SK-N-SH (cell line): ENCODE measurements around the gene BOC. TPM values are rescaled to one million over a fixed set of nuclear protein-coding genes. Genes with fewer than 3 reads are reported as not detected.

ENCODE experiments used
- CTCF ChIA-PET: fragments of 300-600, 350-600 bp; formaldehyde crosslinking; extraction: SDS; loops from one replicate; lab custom pipeline; 2021; lab: Yijun Ruan, JAX
- POLR2A ChIA-PET: fragments of 350-600 bp; sonication (Branson Sonifier 250); formaldehyde crosslinking; extraction: SDS; loops from one replicate; lab custom pipeline; 2020; ENCODE audit warnings: antibody characterized with exemption, inconsistent platforms; lab: Yijun Ruan, JAX
- DNase-seq: peaks from one replicate; pipeline ENCODE4 v3.0.0; 2012
- H2AFZ ChIP-seq: fragments of 200-600 bp; sonication (generic); 2 replicates; pipeline ENCODE4 v1.8.1; 2016; ENCODE audit warnings: antibody characterized with exemption, mild to moderate bottlenecking, low read depth
- H3F3A ChIP-seq: fragments of 200-600 bp; sonication (generic); replicated peaks from 2 replicates; pipeline ENCODE3; 2016; ENCODE audit warnings: antibody characterized with exemption, mild to moderate bottlenecking; ENCODE audit not compliant: insufficient read depth
- H3K27ac ChIP-seq, 2 experiments: fragments of 200-500 bp in 1 of 2; fragments of 200-600 bp in 1 of 2; sonication (Bioruptor generic) in 1 of 2; sonication (generic), shearing (Covaris generic) in 1 of 2; 2 replicates each; pipeline versions ENCODE4 v1.5.1 to v1.6.1; 2014 to 2016; ENCODE audit warnings: low read depth in 2 of 2, inconsistent platforms in 1 of 2, low read length in 1 of 2, mild to moderate bottlenecking in 1 of 2, mixed read lengths in 1 of 2
- H3K27me3 ChIP-seq: fragments of 200-600 bp; sonication (generic), shearing (Covaris generic); 2 replicates; pipeline ENCODE4 v1.6.1; 2016; ENCODE audit warnings: mixed run types; ENCODE audit not compliant: insufficient read depth
- H3K36me3 ChIP-seq, 2 experiments: fragments of 200-500 bp in 1 of 2; fragments of 200-600 bp in 1 of 2; sonication (Bioruptor generic) in 1 of 2; sonication (generic) in 1 of 2; replicated peaks in 1 of 2; 2 replicates each; pipeline versions ENCODE3 to v1.5.1; 2014 to 2016; ENCODE audit warnings: low read length in 1 of 2, mild to moderate bottlenecking in 1 of 2; ENCODE audit not compliant: insufficient read depth in 2 of 2, control insufficient read depth in 1 of 2
- H3K4me1 ChIP-seq, 2 experiments: fragments of 200-500 bp in 1 of 2; fragments of 200-600 bp in 1 of 2; sonication (Bioruptor generic) in 1 of 2; sonication (generic), shearing (Covaris generic) in 1 of 2; 2 replicates each; pipeline versions ENCODE4 v1.5.1 to v1.6.1; 2014 to 2016; ENCODE audit warnings: low read depth in 1 of 2, low read length in 1 of 2, mixed run types in 1 of 2; ENCODE audit not compliant: insufficient read depth in 2 of 2, control insufficient read depth in 1 of 2
- H3K4me2 ChIP-seq: fragments of 200-600 bp; sonication (generic), shearing (Covaris generic); 2 replicates; pipeline ENCODE4 v1.6.1; 2017; ENCODE audit warnings: mixed run types
- H3K4me3 ChIP-seq, 2 experiments: fragments of 200-500 bp in 1 of 2; fragments of 200-600 bp in 1 of 2; sonication (Bioruptor generic) in 1 of 2; sonication (generic), shearing (Covaris generic) in 1 of 2; 2 replicates each; pipeline versions ENCODE4 v1.5.1 to v1.8.1; 2014 to 2016; ENCODE audit warnings: low read depth in 2 of 2, inconsistent platforms in 1 of 2, low read length in 1 of 2, mild to moderate bottlenecking in 1 of 2, mixed read lengths in 1 of 2, moderate library complexity in 1 of 2
- H3K79me2 ChIP-seq: fragments of 200-600 bp; sonication (generic); 2 replicates; pipeline ENCODE4 v1.8.1; 2017; ENCODE audit warnings: mild to moderate bottlenecking; ENCODE audit not compliant: insufficient read depth
- H3K9ac ChIP-seq: fragments of 200-600 bp; sonication (generic); 2 replicates; pipeline ENCODE4 v1.6.1; 2017; ENCODE audit warnings: mixed run types
- H3K9me2 ChIP-seq: fragments of 200-600 bp; sonication (generic); 2 replicates; pipeline ENCODE4 v1.6.1; 2017; ENCODE audit warnings: mixed run types
- H3K9me3 ChIP-seq: fragments of 200-600 bp; sonication (generic); 2 replicates; pipeline ENCODE4 v1.6.1; 2017; ENCODE audit warnings: mixed run types, mild to moderate bottlenecking, moderate library complexity
- H4K20me1 ChIP-seq: fragments of 200-600 bp; sonication (generic); 2 replicates; pipeline ENCODE4 v1.6.1; 2017; ENCODE audit warnings: mild to moderate bottlenecking, mixed run types; ENCODE audit not compliant: insufficient read depth
- CHD2 ChIP-seq: fragments of 150-350 bp; IDR thresholded peaks from 2 replicates; pipeline ENCODE4 v1.6.1; 2018; ENCODE audit warnings: low read length; ENCODE audit not compliant: partially characterized antibody
- JUND ChIP-seq: IDR thresholded peaks from 2 replicates; pipeline ENCODE4 v1.4.0; 2012
- NRF1 ChIP-seq: IDR thresholded peaks from 2 replicates; pipeline ENCODE4 v1.6.1; 2012; ENCODE audit warnings: low read depth, mild to moderate bottlenecking, low read length
- RAD21 ChIP-seq: IDR thresholded peaks from 2 replicates; pipeline ENCODE4 v1.6.1; 2012; ENCODE audit warnings: mild to moderate bottlenecking, low read length
- RFX5 ChIP-seq: IDR thresholded peaks from 2 replicates; pipeline ENCODE4 v1.6.1; 2012; ENCODE audit warnings: mild to moderate bottlenecking, improper control_type of control experiment, low read length
- SIN3A ChIP-seq: IDR thresholded peaks from 2 replicates; pipeline ENCODE4 v1.6.1; 2012; ENCODE audit warnings: low read depth, mild to moderate bottlenecking, low read length, moderate library complexity, borderline replicate concordance
- TCF12 ChIP-seq: IDR thresholded peaks from 2 replicates; pipeline ENCODE4 v1.4.0; 2012
- TEAD4 ChIP-seq: IDR thresholded peaks from 2 replicates; pipeline ENCODE4 v1.4.0; 2012; ENCODE audit warnings: mild to moderate bottlenecking, borderline replicate concordance; ENCODE audit not compliant: insufficient read depth
- WGBS: methylation state at CpG from one replicate; pipeline ENCODE4 v1.1.6; 2017; ENCODE audit warnings: low lambda C conversion rate; 5-methylcytosine and 5-hydroxymethylcytosine counted together
- polyA plus RNA-seq, 3 experiments: library from polyadenylated mRNA; depleted of rRNA; stranded (reverse); fragments of >200 nt; gene quantifications; 2 replicates each; pipeline ENCODE4 v1.2.3, GENCODE V29; 2012
- TF ChIP-seq, protein P1 (sequence below): fragments of 150-350 bp; IDR thresholded peaks from 2 replicates; pipeline ENCODE4 v1.6.1; 2016; ENCODE audit warnings: mild to moderate bottlenecking, low read depth, low read length
- TF ChIP-seq, protein P2 (sequence below): IDR thresholded peaks from 2 replicates; pipeline ENCODE4 v1.6.1; 2012; ENCODE audit warnings: mild to moderate bottlenecking, low read depth, low read length, moderate library complexity

BOC gene
- polyA plus RNA-seq, 1 of the 3 experiments (the other 2 are of a cell fraction): 6.6 TPM

- Histone ChIP-seq H3K4me3 (no peak overlapping the region), H3K4me2 (no peak overlapping the region), H3K9me2 (no peaks in the 10 kb centered on the region), H3K27me3 (no peaks in the 10 kb centered on the region), H3K27ac (no peak overlapping the region), H3K36me3 (peaks cover 0 to 19% of the 10 kb centered on the region in 2 experiments), H3K9me3 (no peaks in the 10 kb centered on the region), H2AFZ (no peak overlapping the region), H4K20me1 (no peaks in the 10 kb centered on the region), H3K4me1 (peaks cover 0 to 27% of the 10 kb centered on the region in 2 experiments; a peak in 1 of 4 replicates), H3K79me2 (no peaks in the 10 kb centered on the region), H3K9ac (no peak overlapping the region)
- ChIA-PET POLR2A (no interaction called here), CTCF (interaction anchor here (1.0 to 1.7 kb wide), 2 partner anchors 15 to 223 kb away, joined by 4 to 6 read pairs; no protein-coding TSS in a partner anchor)
- WGBS: 89% methylated on average over 11 of the region's 13 CpGs
- no peak for DNase-seq
- TF ChIP-seq, protein P1, sequence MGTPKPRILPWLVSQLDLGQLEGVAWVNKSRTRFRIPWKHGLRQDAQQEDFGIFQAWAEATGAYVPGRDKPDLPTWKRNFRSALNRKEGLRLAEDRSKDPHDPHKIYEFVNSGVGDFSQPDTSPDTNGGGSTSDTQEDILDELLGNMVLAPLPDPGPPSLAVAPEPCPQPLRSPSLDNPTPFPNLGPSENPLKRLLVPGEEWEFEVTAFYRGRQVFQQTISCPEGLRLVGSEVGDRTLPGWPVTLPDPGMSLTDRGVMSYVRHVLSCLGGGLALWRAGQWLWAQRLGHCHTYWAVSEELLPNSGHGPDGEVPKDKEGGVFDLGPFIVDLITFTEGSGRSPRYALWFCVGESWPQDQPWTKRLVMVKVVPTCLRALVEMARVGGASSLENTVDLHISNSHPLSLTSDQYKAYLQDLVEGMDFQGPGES: no peak
- TF ChIP-seq RAD21: no peak
- TF ChIP-seq NRF1: no peak
- no peak for TF ChIP-seq TCF12
- TF ChIP-seq, all 33 proteins: peak for 0
- no peaks in the 10 kb centered on the region for H3F3A ChIP-seq
These were observed 62.4 kb downstream of the BOC start for GRCh38 chr3:113273604-113274378.

GRCh38 chr3:113274425-113275257 is 63.3 kb downstream of the BOC start:
- Histone ChIP-seq H3K4me1 (peaks cover 0 to 22% of the 10 kb centered on the region in 2 experiments; a peak in 1 of 4 replicates), H3K4me2 (no peak overlapping the region), H3K36me3 (peaks cover 0 to 23% of the 10 kb centered on the region in 2 experiments), H3F3A (no peaks in the 10 kb centered on the region), H3K9me3 (no peaks in the 10 kb centered on the region), H3K27ac (no peak overlapping the region), H4K20me1 (no peaks in the 10 kb centered on the region), H3K27me3 (no peaks in the 10 kb centered on the region), H3K9me2 (no peaks in the 10 kb centered on the region), H2AFZ (no peak overlapping the region), H3K79me2 (no peaks in the 10 kb centered on the region), H3K9ac (no peak overlapping the region), H3K4me3 (no peak overlapping the region)
- 91% methylated on average over 14 of the region's 20 CpGs for whole genome bisulfite sequencing
- CTCF ChIA-PET: interaction anchor here (0.9 to 1.7 kb wide), 3 partner anchors 14 to 632 kb away, joined by 3 to 6 read pairs (median 4); no protein-coding TSS in a partner anchor
- POLR2A ChIA-PET: interaction anchor here (0.7 kb wide), 1 partner anchor 108 kb away, joined by 4 read pairs; no protein-coding TSS in a partner anchor
- no peak for DNase-seq
- TF ChIP-seq SIN3A (no peak), CHD2 (no peak), RFX5 (no peak), TEAD4 (no peak), JUND (no peak)
- TF ChIP-seq, protein P2, sequence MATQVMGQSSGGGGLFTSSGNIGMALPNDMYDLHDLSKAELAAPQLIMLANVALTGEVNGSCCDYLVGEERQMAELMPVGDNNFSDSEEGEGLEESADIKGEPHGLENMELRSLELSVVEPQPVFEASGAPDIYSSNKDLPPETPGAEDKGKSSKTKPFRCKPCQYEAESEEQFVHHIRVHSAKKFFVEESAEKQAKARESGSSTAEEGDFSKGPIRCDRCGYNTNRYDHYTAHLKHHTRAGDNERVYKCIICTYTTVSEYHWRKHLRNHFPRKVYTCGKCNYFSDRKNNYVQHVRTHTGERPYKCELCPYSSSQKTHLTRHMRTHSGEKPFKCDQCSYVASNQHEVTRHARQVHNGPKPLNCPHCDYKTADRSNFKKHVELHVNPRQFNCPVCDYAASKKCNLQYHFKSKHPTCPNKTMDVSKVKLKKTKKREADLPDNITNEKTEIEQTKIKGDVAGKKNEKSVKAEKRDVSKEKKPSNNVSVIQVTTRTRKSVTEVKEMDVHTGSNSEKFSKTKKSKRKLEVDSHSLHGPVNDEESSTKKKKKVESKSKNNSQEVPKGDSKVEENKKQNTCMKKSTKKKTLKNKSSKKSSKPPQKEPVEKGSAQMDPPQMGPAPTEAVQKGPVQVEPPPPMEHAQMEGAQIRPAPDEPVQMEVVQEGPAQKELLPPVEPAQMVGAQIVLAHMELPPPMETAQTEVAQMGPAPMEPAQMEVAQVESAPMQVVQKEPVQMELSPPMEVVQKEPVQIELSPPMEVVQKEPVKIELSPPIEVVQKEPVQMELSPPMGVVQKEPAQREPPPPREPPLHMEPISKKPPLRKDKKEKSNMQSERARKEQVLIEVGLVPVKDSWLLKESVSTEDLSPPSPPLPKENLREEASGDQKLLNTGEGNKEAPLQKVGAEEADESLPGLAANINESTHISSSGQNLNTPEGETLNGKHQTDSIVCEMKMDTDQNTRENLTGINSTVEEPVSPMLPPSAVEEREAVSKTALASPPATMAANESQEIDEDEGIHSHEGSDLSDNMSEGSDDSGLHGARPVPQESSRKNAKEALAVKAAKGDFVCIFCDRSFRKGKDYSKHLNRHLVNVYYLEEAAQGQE: no peak
